Activated gamma-delta T cell (primary cell): ENCODE measurements around the gene ENOSF1.

Experiments
- DNase-seq: peaks from one replicate; lab custom pipeline; 2025; lab: John Stamatoyannopoulos, UW

Gene ENOSF1

GRCh38 chr18:634551-635045 lies 77.8 kb downstream of the ENOSF1 start:
- DNase-seq, result no peak

GRCh38 chr18:631560-631959 lies 80.9 kb downstream of the ENOSF1 start:
- no peak for DNase-seq

GRCh38 chr18:629269-630150 lies 82.9 kb downstream of the ENOSF1 start:
- DNase-seq, result no peak

- DNase-seq, result no peak
These were observed 85.2 kb downstream of the ENOSF1 start for GRCh38 chr18:627231-627630.

- peak; percentile 6 for DNase-seq
These were observed 88.4 kb downstream of the ENOSF1 start for GRCh38 chr18:623761-624620.

GRCh38 chr18:622289-622688 lies 90.1 kb downstream of the ENOSF1 start:
- no peak for DNase-seq

GRCh38 chr18:621291-622043 lies 91.0 kb downstream of the ENOSF1 start:
- DNase-seq, result no peak
